ENCODE results near the gene PPP1R8. TPM values are rescaled to one million over a fixed set of nuclear protein-coding genes. Genes with fewer than 3 reads are reported as not detected.

PPP1R8 gene
- total and polyA plus RNA-seq, 10 of the 15 experiments (the other 5 are each of a cell fraction or from before 2014, with no cell fraction given), result 10.2 to 77.0 (median 53.0) TPM

GRCh38 chr1:27894521-27894920 is 63.9 kb downstream of the PPP1R8 start (continued):
- TF ChIP-seq SKIL (IDR thresholded peaks at IDR 0.05; ENCODE audit: low read depth, poor library complexity, severe bottlenecking) (no peak), ZSCAN29 (IDR thresholded peaks at IDR 0.05) (no peak), PAX5 (IDR thresholded peaks at IDR 0.05; ENCODE audit: borderline replicate concordance, low read depth, low read length) (no peak), EP300 (IDR thresholded peaks at IDR 0.05; ENCODE audit: borderline replicate concordance in 1 of 2, control insufficient read depth in 1 of 2, low read depth in 2 of 2, low read length in 2 of 2) (no peak), SRF (IDR thresholded peaks at IDR 0.05; ENCODE audit: low read depth in 2 of 2, low read length in 2 of 2) (no peak), DPF2 (IDR thresholded peaks at IDR 0.05) (no peak), ZZZ3 (IDR thresholded peaks at IDR 0.05; ENCODE audit: control insufficient read depth, insufficient read length, low read depth) (no peak), LARP7 (IDR thresholded peaks at IDR 0.05) (no peak)
- TF ChIP-seq, protein P1, sequence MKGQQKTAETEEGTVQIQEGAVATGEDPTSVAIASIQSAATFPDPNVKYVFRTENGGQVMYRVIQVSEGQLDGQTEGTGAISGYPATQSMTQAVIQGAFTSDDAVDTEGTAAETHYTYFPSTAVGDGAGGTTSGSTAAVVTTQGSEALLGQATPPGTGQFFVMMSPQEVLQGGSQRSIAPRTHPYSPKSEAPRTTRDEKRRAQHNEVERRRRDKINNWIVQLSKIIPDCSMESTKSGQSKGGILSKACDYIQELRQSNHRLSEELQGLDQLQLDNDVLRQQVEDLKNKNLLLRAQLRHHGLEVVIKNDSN (IDR thresholded peaks at IDR 0.05; ENCODE audit: borderline replicate concordance, extremely low read length, insufficient read depth, low read depth, low read length), result no peak
- TF ChIP-seq, protein P2, sequence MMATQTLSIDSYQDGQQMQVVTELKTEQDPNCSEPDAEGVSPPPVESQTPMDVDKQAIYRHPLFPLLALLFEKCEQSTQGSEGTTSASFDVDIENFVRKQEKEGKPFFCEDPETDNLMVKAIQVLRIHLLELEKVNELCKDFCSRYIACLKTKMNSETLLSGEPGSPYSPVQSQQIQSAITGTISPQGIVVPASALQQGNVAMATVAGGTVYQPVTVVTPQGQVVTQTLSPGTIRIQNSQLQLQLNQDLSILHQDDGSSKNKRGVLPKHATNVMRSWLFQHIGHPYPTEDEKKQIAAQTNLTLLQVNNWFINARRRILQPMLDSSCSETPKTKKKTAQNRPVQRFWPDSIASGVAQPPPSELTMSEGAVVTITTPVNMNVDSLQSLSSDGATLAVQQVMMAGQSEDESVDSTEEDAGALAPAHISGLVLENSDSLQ (IDR thresholded peaks at IDR 0.05), result no peak
- TF ChIP-seq, protein P3, sequence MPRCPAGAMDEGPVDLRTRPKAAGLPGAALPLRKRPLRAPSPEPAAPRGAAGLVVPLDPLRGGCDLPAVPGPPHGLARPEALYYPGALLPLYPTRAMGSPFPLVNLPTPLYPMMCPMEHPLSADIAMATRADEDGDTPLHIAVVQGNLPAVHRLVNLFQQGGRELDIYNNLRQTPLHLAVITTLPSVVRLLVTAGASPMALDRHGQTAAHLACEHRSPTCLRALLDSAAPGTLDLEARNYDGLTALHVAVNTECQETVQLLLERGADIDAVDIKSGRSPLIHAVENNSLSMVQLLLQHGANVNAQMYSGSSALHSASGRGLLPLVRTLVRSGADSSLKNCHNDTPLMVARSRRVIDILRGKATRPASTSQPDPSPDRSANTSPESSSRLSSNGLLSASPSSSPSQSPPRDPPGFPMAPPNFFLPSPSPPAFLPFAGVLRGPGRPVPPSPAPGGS (IDR thresholded peaks at IDR 0.05; ENCODE audit: borderline replicate concordance, insufficient read depth, low read depth, low read length, poor library complexity, severe bottlenecking), result no peak

Small RNA genes within 50 kb of the gene (small RNA-seq; reads per million reads assigned to genes)
- gene RNU6-1245P, result not detected
- 26.6 reads per million, percentile 98 among the genes with 10 or more reads in this experiment for gene SCARNA1

Other genes with a start within 250 kb of the PPP1R8 start
Only the 7 nearest of the 9 such genes appear.
- 79.4 and 89.5 TPM in 2 replicates for gene IFI6, start 158.6 kb upstream of the PPP1R8 start, total RNA-seq (2014; rRNA removed)
- gene IFI6, start 158.6 kb upstream of the PPP1R8 start, total RNA-seq (2014; rRNA removed; fragmentation: Illumina TruSeq; extraction: Trizol), result 30.1 and 35.1 TPM in 2 replicates
- gene IFI6, start 158.6 kb upstream of the PPP1R8 start, total RNA-seq (2021), result 70.3 and 81.4 TPM in 2 replicates
- 81.1 and 113 TPM in 2 replicates for gene IFI6, start 158.6 kb upstream of the PPP1R8 start, polyA plus RNA-seq (2011; rRNA removed)
- gene IFI6, start 158.6 kb upstream of the PPP1R8 start, polyA plus RNA-seq (2014; fragmentation: Illumina TruSeq; extraction: Trizol), result 36.6 and 41.3 TPM in 2 replicates
- 10 to 100 TPM in 1 of 2 experiments, 1 to 10 TPM in 1; 5.6 to 21.0 TPM for gene IFI6, start 158.6 kb upstream of the PPP1R8 start, polyA plus RNA-seq (2014; fragmentation: Nextera tagmentation; extraction: Ambion mirVana)
- gene IFI6, start 158.6 kb upstream of the PPP1R8 start, polyA plus RNA-seq (2014; rRNA removed), result 63.9 and 67.7 TPM in 2 replicates
- 100 to 1,000 TPM in 1 of 2 experiments, 10 to 100 TPM in 1; 97.0 to 123 TPM for gene IFI6, start 158.6 kb upstream of the PPP1R8 start, polyA plus RNA-seq (2016; fragmentation: Nextera tagmentation; extraction: Ambion mirVana)
- 7.7 and 10.0 TPM in 2 replicates for gene FAM76A, start 104.8 kb upstream of the PPP1R8 start, total RNA-seq (2014; rRNA removed)
- gene FAM76A, start 104.8 kb upstream of the PPP1R8 start, total RNA-seq (2014; rRNA removed; fragmentation: Illumina TruSeq; extraction: Trizol), result 6.7 and 9.0 TPM in 2 replicates
- gene FAM76A, start 104.8 kb upstream of the PPP1R8 start, total RNA-seq (2021), result 7.6 and 9.4 TPM in 2 replicates
- gene FAM76A, start 104.8 kb upstream of the PPP1R8 start, polyA plus RNA-seq (2011; rRNA removed), result 6.0 and 7.9 TPM in 2 replicates
- gene FAM76A, start 104.8 kb upstream of the PPP1R8 start, polyA plus RNA-seq (2014; fragmentation: Illumina TruSeq; extraction: Trizol), result 7.1 and 8.0 TPM in 2 replicates
- gene FAM76A, start 104.8 kb upstream of the PPP1R8 start, polyA plus RNA-seq (2014; fragmentation: Nextera tagmentation; extraction: Ambion mirVana), result 10 to 100 TPM in 1 of 2 experiments, 1 to 10 TPM in 1; 7.6 to 13.4 TPM
- gene FAM76A, start 104.8 kb upstream of the PPP1R8 start, polyA plus RNA-seq (2014; rRNA removed), result 4.7 and 5.4 TPM in 2 replicates
- 10 to 100 TPM in 1 of 2 experiments, 1 to 10 TPM in 1; 6.8 to 11.1 TPM for gene FAM76A, start 104.8 kb upstream of the PPP1R8 start, polyA plus RNA-seq (2016; fragmentation: Nextera tagmentation; extraction: Ambion mirVana)
- 29.9 and 32.7 TPM in 2 replicates for gene STX12, start 57.6 kb upstream of the PPP1R8 start, total RNA-seq (2014; rRNA removed)
- 29.4 and 33.6 TPM in 2 replicates for gene STX12, start 57.6 kb upstream of the PPP1R8 start, total RNA-seq (2014; rRNA removed; fragmentation: Illumina TruSeq; extraction: Trizol)
- gene STX12, start 57.6 kb upstream of the PPP1R8 start, total RNA-seq (2021), result 24.5 and 29.3 TPM in 2 replicates
- gene STX12, start 57.6 kb upstream of the PPP1R8 start, polyA plus RNA-seq (2011; rRNA removed), result 22.5 and 29.6 TPM in 2 replicates
- 35.0 and 44.5 TPM in 2 replicates for gene STX12, start 57.6 kb upstream of the PPP1R8 start, polyA plus RNA-seq (2014; fragmentation: Illumina TruSeq; extraction: Trizol)
- gene STX12, start 57.6 kb upstream of the PPP1R8 start, polyA plus RNA-seq (2014; fragmentation: Nextera tagmentation; extraction: Ambion mirVana), result 10 to 100 TPM; 23.5 to 26.9 TPM
- gene STX12, start 57.6 kb upstream of the PPP1R8 start, polyA plus RNA-seq (2014; rRNA removed), result 19.2 and 30.1 TPM in 2 replicates
- 10 to 100 TPM; 20.2 to 25.5 TPM for gene STX12, start 57.6 kb upstream of the PPP1R8 start, polyA plus RNA-seq (2016; fragmentation: Nextera tagmentation; extraction: Ambion mirVana)
- 70.0 and 74.0 TPM in 2 replicates for gene THEMIS2, start 41.8 kb downstream of the PPP1R8 start, total RNA-seq (2014; rRNA removed)
- gene THEMIS2, start 41.8 kb downstream of the PPP1R8 start, total RNA-seq (2014; rRNA removed; fragmentation: Illumina TruSeq; extraction: Trizol), result 30.6 and 32.5 TPM in 2 replicates
- gene THEMIS2, start 41.8 kb downstream of the PPP1R8 start, total RNA-seq (2021), result 50.5 and 58.7 TPM in 2 replicates
- 65.4 and 114 TPM in 2 replicates for gene THEMIS2, start 41.8 kb downstream of the PPP1R8 start, polyA plus RNA-seq (2011; rRNA removed)
- 28.7 and 33.4 TPM in 2 replicates for gene THEMIS2, start 41.8 kb downstream of the PPP1R8 start, polyA plus RNA-seq (2014; fragmentation: Illumina TruSeq; extraction: Trizol)
- 10 to 100 TPM in 1 of 2 experiments, 1 to 10 TPM in 1; 9.1 to 12.9 TPM for gene THEMIS2, start 41.8 kb downstream of the PPP1R8 start, polyA plus RNA-seq (2014; fragmentation: Nextera tagmentation; extraction: Ambion mirVana)
- 59.5 and 59.7 TPM in 2 replicates for gene THEMIS2, start 41.8 kb downstream of the PPP1R8 start, polyA plus RNA-seq (2014; rRNA removed)
- gene THEMIS2, start 41.8 kb downstream of the PPP1R8 start, polyA plus RNA-seq (2016; fragmentation: Nextera tagmentation; extraction: Ambion mirVana), result 10 to 100 TPM; 37.7 to 38.9 TPM
- gene RPA2, start 83.8 kb downstream of the PPP1R8 start, total RNA-seq (2014; rRNA removed), result 105 and 106 TPM in 2 replicates
- gene RPA2, start 83.8 kb downstream of the PPP1R8 start, total RNA-seq (2014; rRNA removed; fragmentation: Illumina TruSeq; extraction: Trizol), result 81.7 and 86.8 TPM in 2 replicates
- 62.2 and 62.7 TPM in 2 replicates for gene RPA2, start 83.8 kb downstream of the PPP1R8 start, total RNA-seq (2021)
- gene RPA2, start 83.8 kb downstream of the PPP1R8 start, polyA plus RNA-seq (2011; rRNA removed), result 121 and 145 TPM in 2 replicates
- gene RPA2, start 83.8 kb downstream of the PPP1R8 start, polyA plus RNA-seq (2014; fragmentation: Illumina TruSeq; extraction: Trizol), result 88.1 and 113 TPM in 2 replicates
- gene RPA2, start 83.8 kb downstream of the PPP1R8 start, polyA plus RNA-seq (2014; fragmentation: Nextera tagmentation; extraction: Ambion mirVana), result 100 to 1,000 TPM; 171 to 174 TPM
- 138 and 171 TPM in 2 replicates for gene RPA2, start 83.8 kb downstream of the PPP1R8 start, polyA plus RNA-seq (2014; rRNA removed)
- 100 to 1,000 TPM; 166 TPM for gene RPA2, start 83.8 kb downstream of the PPP1R8 start, polyA plus RNA-seq (2016; fragmentation: Nextera tagmentation; extraction: Ambion mirVana)
- 2.0 and 2.2 TPM in 2 replicates for gene SMPDL3B, start 104.2 kb downstream of the PPP1R8 start, total RNA-seq (2014; rRNA removed)
- gene SMPDL3B, start 104.2 kb downstream of the PPP1R8 start, total RNA-seq (2014; rRNA removed; fragmentation: Illumina TruSeq; extraction: Trizol), result 1.1 and 1.3 TPM in 2 replicates
- gene SMPDL3B, start 104.2 kb downstream of the PPP1R8 start, total RNA-seq (2021), result 1.9 TPM in 2 replicates
- 0.78 and 0.94 TPM in 2 replicates for gene SMPDL3B, start 104.2 kb downstream of the PPP1R8 start, polyA plus RNA-seq (2011; rRNA removed)
- 2.4 and 2.5 TPM in 2 replicates for gene SMPDL3B, start 104.2 kb downstream of the PPP1R8 start, polyA plus RNA-seq (2014; fragmentation: Illumina TruSeq; extraction: Trizol)
- under 1 TPM; 0.60 to 0.69 TPM for gene SMPDL3B, start 104.2 kb downstream of the PPP1R8 start, polyA plus RNA-seq (2014; fragmentation: Nextera tagmentation; extraction: Ambion mirVana)
- 1.9 and 2.7 TPM in 2 replicates for gene SMPDL3B, start 104.2 kb downstream of the PPP1R8 start, polyA plus RNA-seq (2014; rRNA removed)
- gene SMPDL3B, start 104.2 kb downstream of the PPP1R8 start, polyA plus RNA-seq (2016; fragmentation: Nextera tagmentation; extraction: Ambion mirVana), result under 1 TPM; 0.56 to 0.78 TPM
- 1.3 TPM in 2 replicates for gene XKR8, start 129.2 kb downstream of the PPP1R8 start, total RNA-seq (2014; rRNA removed)
- 1.4 and 1.5 TPM in 2 replicates for gene XKR8, start 129.2 kb downstream of the PPP1R8 start, total RNA-seq (2014; rRNA removed; fragmentation: Illumina TruSeq; extraction: Trizol)
- 3.5 and 4.4 TPM in 2 replicates for gene XKR8, start 129.2 kb downstream of the PPP1R8 start, total RNA-seq (2021)
- 2.6 and 3.2 TPM in 2 replicates for gene XKR8, start 129.2 kb downstream of the PPP1R8 start, polyA plus RNA-seq (2011; rRNA removed)
- 1.2 and 2.0 TPM in 2 replicates for gene XKR8, start 129.2 kb downstream of the PPP1R8 start, polyA plus RNA-seq (2014; fragmentation: Illumina TruSeq; extraction: Trizol)
- 1 to 10 TPM in 1 of 2 experiments, under 1 TPM in 1; 0.80 to 1.1 TPM for gene XKR8, start 129.2 kb downstream of the PPP1R8 start, polyA plus RNA-seq (2014; fragmentation: Nextera tagmentation; extraction: Ambion mirVana)
- gene XKR8, start 129.2 kb downstream of the PPP1R8 start, polyA plus RNA-seq (2014; rRNA removed), result 3.1 and 3.3 TPM in 2 replicates
- gene XKR8, start 129.2 kb downstream of the PPP1R8 start, polyA plus RNA-seq (2016; fragmentation: Nextera tagmentation; extraction: Ambion mirVana), result 1 to 10 TPM; 3.3 to 3.7 TPM